ENCODE results near the gene GFPT2.
A peak's percentile ranks its signal among the peaks of the same experiment; 100 is the strongest.

The GFPT2 gene

GRCh38 chr5:180353048-180353979 lies at the start of gene GFPT2:
TSS of gene GFPT2 (minus strand) at chr5:180353336. CDS start at chr5:180353217, 119 bp downstream.
- H3K4me3 ChIP-seq (ENCODE audit: low read depth, low read length) = peak within 1 kb of the TSS; percentile 81

GRCh38 chr5:180402716-180403115 lies 49.6 kb upstream of the GFPT2 start:
- H3K4me3 ChIP-seq (ENCODE audit: low read depth, low read length) = no peak overlapping the region

- no peak overlapping the region for H3K4me3 ChIP-seq (ENCODE audit: low read depth, low read length)
These were observed 48.2 kb upstream of the GFPT2 start for GRCh38 chr5:180401229-180401907.

GRCh38 chr5:180400416-180400815 lies 47.3 kb upstream of the GFPT2 start:
- H3K4me3 ChIP-seq (ENCODE audit: low read depth, low read length) = no peak overlapping the region

- no peak overlapping the region for H3K4me3 ChIP-seq (ENCODE audit: low read depth, low read length)
These were observed 46.5 kb upstream of the GFPT2 start for GRCh38 chr5:180399401-180400215.

- no peak overlapping the region for H3K4me3 ChIP-seq (ENCODE audit: low read depth, low read length)
These were observed 43.8 kb upstream of the GFPT2 start for GRCh38 chr5:180396926-180397325.

GRCh38 chr5:180395540-180396274 lies 42.6 kb upstream of the GFPT2 start:
- no peak overlapping the region for H3K4me3 ChIP-seq (ENCODE audit: low read depth, low read length)

GRCh38 chr5:180394031-180394636 lies 41.0 kb upstream of the GFPT2 start:
- H3K4me3 ChIP-seq (ENCODE audit: low read depth, low read length) = no peak overlapping the region

- H3K4me3 ChIP-seq (ENCODE audit: low read depth, low read length) = no peak overlapping the region
These were observed 38.1 kb upstream of the GFPT2 start for GRCh38 chr5:180391276-180391675.

GRCh38 chr5:180390441-180391190 lies 37.5 kb upstream of the GFPT2 start:
- no peak overlapping the region for H3K4me3 ChIP-seq (ENCODE audit: low read depth, low read length)

- H3K4me3 ChIP-seq (ENCODE audit: low read depth, low read length) = no peak overlapping the region
These were observed 36.3 kb upstream of the GFPT2 start for GRCh38 chr5:180389252-180390101.

GRCh38 chr5:180387798-180388197 lies 34.7 kb upstream of the GFPT2 start:
- H3K4me3 ChIP-seq (ENCODE audit: low read depth, low read length) = no peak overlapping the region

GRCh38 chr5:180382926-180383325 lies 29.8 kb upstream of the GFPT2 start:
- H3K4me3 ChIP-seq (ENCODE audit: low read depth, low read length) = no peak overlapping the region

- H3K4me3 ChIP-seq (ENCODE audit: low read depth, low read length) = no peak overlapping the region
These were observed 28.8 kb upstream of the GFPT2 start for GRCh38 chr5:180381851-180382480.

- no peak overlapping the region for H3K4me3 ChIP-seq (ENCODE audit: low read depth, low read length)
These were observed 28.3 kb upstream of the GFPT2 start for GRCh38 chr5:180381428-180381827.

- H3K4me3 ChIP-seq (ENCODE audit: low read depth, low read length) = no peak overlapping the region
These were observed 27.7 kb upstream of the GFPT2 start for GRCh38 chr5:180380856-180381255.

- H3K4me3 ChIP-seq (ENCODE audit: low read depth, low read length) = no peak overlapping the region
These were observed 27.3 kb upstream of the GFPT2 start for GRCh38 chr5:180380441-180380840.

Measured in iPS-11a (cell line).